Prostate gland (tissue), 2 donors: ENCODE data around the gene DMD. TPM values are rescaled to one million over a fixed set of nuclear protein-coding genes. Genes with fewer than 3 reads are reported as not detected.

Experiments
- DNase-seq: peaks from one replicate; pipeline ENCODE4 v3.0.0-alpha.2; 2019; ENCODE audit warnings: low spot score
- H3K27ac ChIP-seq, 2 donors: fragments of 200-600 bp; sonication (generic); 2 replicates each; pipeline ENCODE4 v1.5.1; 2017 to 2019
- H3K27me3 ChIP-seq: fragments of 200-600 bp; sonication (generic); replicated peaks from 2 replicates; pipeline ENCODE4 v1.5.1; 2019; ENCODE audit not compliant: insufficient read depth
- H3K36me3 ChIP-seq, 2 donors: fragments of 200-600 bp; sonication (generic); 1 replicate in 1 of 2; 2 replicates in 1 of 2; pipeline versions ENCODE4 v1.5.1 to v1.8.1; 2017 to 2019
- H3K4me1 ChIP-seq: fragments of 200-600 bp; sonication (generic); replicated peaks from 2 replicates; pipeline ENCODE4 v1.5.1; 2019
- H3K4me3 ChIP-seq, 2 donors: fragments of 200-600 bp; sonication (generic); 2 replicates each; pipeline ENCODE4 v1.5.1; 2017 to 2019
- H3K9me3 ChIP-seq: fragments of 200-600 bp; sonication (generic); 2 replicates; pipeline ENCODE4 v1.5.1; 2017
- POLR2A ChIP-seq: fragments of 450-650 bp; IDR thresholded peaks from one replicate; pipeline ENCODE4 v1.6.1; 2016; ENCODE audit warnings: antibody characterized with exemption, mild to moderate bottlenecking
- POLR2AphosphoS5 ChIP-seq: sonication (generic); formaldehyde crosslinking; IDR thresholded peaks from one replicate; pipeline ENCODE4 v1.6.1; 2017; ENCODE audit warnings: antibody characterized with exemption
- WGBS: methylation state at CpG from one replicate; pipeline ENCODE4 v1.1.5; 2018; 5-methylcytosine and 5-hydroxymethylcytosine counted together
- intact Hi-C: fragments of 100-400 bp; cut with DNase I; formaldehyde crosslinking; loops from one replicate; pipeline ENCODE4 v1.14.2; 2022
- total RNA-seq, 2 donors: library from RNA; depleted of rRNA; stranded (reverse); fragments of >200 nt; gene quantifications; one replicate each; pipeline ENCODE4 v1.1.0, GENCODE V29; 2016
- TF ChIP-seq, protein P1 (sequence below), 4 experiments: fragments of 200-600 bp in 2 of 4; fragments of 450-650 bp in 2 of 4; sonication (generic) in 2 of 4; IDR thresholded peaks; 1 replicate in 3 of 4; 2 replicates in 1 of 4; pipeline ENCODE4 v1.5.1; 2016 to 2019; ENCODE audit warnings: antibody characterized with exemption in 4 of 4, mild to moderate bottlenecking in 2 of 4, moderate library complexity in 2 of 4

Gene DMD
- total RNA-seq, 2 donors from 2014 or later = 17.6 to 34.8 TPM

DNA sequence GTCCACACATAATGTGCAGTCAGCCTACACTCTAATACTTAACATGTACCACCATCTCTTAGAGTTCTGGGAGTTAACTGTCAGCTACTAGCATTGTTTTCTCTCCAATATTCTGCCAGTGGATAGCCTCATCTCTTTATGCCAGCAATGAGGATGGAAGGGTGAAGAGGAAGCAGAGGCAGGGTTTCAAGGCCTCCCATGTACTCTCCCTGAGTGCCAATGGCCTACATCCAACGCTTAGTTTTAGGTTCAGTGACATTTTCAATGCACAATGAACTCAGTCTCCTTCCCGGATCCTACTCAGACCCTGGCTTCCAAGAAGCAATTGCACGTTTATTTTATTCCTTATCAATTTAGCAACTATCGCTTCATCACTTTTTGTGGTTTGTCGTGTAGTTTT lies 686.1 kb downstream of the DMD start:
- intact Hi-C loops = no loop called here
- H3K4me3 ChIP-seq = no peak overlapping the region
- 73% methylated on average over 5 of the region's 5 CpGs for WGBS
- TF ChIP-seq, protein P1, sequence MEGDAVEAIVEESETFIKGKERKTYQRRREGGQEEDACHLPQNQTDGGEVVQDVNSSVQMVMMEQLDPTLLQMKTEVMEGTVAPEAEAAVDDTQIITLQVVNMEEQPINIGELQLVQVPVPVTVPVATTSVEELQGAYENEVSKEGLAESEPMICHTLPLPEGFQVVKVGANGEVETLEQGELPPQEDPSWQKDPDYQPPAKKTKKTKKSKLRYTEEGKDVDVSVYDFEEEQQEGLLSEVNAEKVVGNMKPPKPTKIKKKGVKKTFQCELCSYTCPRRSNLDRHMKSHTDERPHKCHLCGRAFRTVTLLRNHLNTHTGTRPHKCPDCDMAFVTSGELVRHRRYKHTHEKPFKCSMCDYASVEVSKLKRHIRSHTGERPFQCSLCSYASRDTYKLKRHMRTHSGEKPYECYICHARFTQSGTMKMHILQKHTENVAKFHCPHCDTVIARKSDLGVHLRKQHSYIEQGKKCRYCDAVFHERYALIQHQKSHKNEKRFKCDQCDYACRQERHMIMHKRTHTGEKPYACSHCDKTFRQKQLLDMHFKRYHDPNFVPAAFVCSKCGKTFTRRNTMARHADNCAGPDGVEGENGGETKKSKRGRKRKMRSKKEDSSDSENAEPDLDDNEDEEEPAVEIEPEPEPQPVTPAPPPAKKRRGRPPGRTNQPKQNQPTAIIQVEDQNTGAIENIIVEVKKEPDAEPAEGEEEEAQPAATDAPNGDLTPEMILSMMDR (IDR thresholded peaks at IDR 0.05) = no peak
- TF ChIP-seq POLR2A = no peak
- TF ChIP-seq POLR2AphosphoS5 = no peak
- no peaks in the 10 kb centered on the region for H3K4me1 ChIP-seq
- no peaks in the 10 kb centered on the region for H3K9me3 ChIP-seq
- H3K36me3 ChIP-seq = no peaks in the 10 kb centered on the region
- no peaks in the 10 kb centered on the region for H3K27me3 ChIP-seq
- no peak for DNase-seq
- H3K27ac ChIP-seq = no peak overlapping the region

DNA sequence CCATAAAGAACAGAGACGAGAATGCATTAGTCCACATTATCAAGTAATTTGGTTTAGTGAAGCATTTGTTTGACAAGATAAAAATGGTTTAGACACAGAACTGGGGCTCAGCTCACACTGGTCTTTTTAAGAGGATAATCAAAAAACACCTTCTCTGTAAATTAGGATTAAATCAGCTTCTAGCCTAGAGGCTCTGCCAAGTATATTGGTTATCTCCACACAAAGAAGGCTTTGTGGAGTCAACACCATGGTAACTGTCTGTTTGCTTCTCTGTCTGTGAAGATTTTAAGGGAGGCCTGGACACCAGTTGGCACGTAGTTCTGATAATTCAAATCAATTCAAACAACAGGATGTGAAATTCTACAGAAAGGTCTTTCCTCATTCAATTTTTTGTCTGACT lies 687.0 kb downstream of the DMD start:
- intact Hi-C loops = no loop called here
- TF ChIP-seq, protein P1 (IDR thresholded peaks at IDR 0.05) = no peak
- no peak for TF ChIP-seq POLR2A
- TF ChIP-seq POLR2AphosphoS5 = no peak
- no peak overlapping the region for H3K4me3 ChIP-seq
- H3K27ac ChIP-seq = no peak overlapping the region
- H3K4me1 ChIP-seq = no peaks in the 10 kb centered on the region
- no peaks in the 10 kb centered on the region for H3K36me3 ChIP-seq
- no peaks in the 10 kb centered on the region for H3K9me3 ChIP-seq
- no peaks in the 10 kb centered on the region for H3K27me3 ChIP-seq
- WGBS = 41% methylated on average over 2 of the region's 2 CpGs
- no peak for DNase-seq

DNA sequence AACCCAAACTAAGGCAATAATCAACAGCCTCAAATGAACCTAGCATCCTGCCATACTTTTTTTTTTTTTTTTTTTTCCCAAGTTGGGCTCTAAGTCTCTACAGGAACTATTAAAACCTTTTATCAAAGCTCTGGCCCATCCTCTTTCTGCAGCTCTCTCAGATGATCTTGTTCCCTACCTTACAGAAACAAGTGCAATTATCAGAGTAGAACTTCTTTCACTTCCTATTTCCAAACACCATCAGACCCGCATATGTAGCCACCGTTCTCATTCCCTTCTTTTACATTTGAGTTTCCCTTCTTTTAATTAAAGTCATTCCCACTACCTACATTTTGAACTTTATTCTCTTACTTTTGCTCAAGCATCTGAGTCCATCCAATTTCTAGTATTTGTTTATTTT lies 690.6 kb downstream of the DMD start:
- intact Hi-C loops = no loop called here
- Histone ChIP-seq H3K9me3 (no peaks in the 10 kb centered on the region), H3K27me3 (no peaks in the 10 kb centered on the region), H3K36me3 (no peaks in the 10 kb centered on the region), H3K27ac (no peak overlapping the region), H3K4me3 (no peak overlapping the region), H3K4me1 (no peaks in the 10 kb centered on the region)
- TF ChIP-seq, protein P1 (IDR thresholded peaks at IDR 0.05) = no peak
- no peak for TF ChIP-seq POLR2AphosphoS5
- TF ChIP-seq POLR2A = no peak
- WGBS = 100% methylated on average over 2 of the region's 2 CpGs
- DNase-seq = no peak

GRCh38 chrX:32514986-32515385 lies 696.4 kb downstream of the DMD start:
- no peaks in the 10 kb centered on the region for H3K27me3 ChIP-seq
- no peak overlapping the region for H3K4me3 ChIP-seq
- no peaks in the 10 kb centered on the region for H3K9me3 ChIP-seq
- TF ChIP-seq POLR2AphosphoS5 (no peak), POLR2A (no peak)
- TF ChIP-seq, protein P1 (IDR thresholded peaks at IDR 0.05) = no peak
- WGBS = 72% methylated on average over 5 of the region's 5 CpGs
- H3K36me3 ChIP-seq = no peaks in the 10 kb centered on the region
- no peaks in the 10 kb centered on the region for H3K4me1 ChIP-seq
- DNase-seq = no peak
- intact Hi-C loops = no loop called here
- no peak overlapping the region for H3K27ac ChIP-seq

DNA sequence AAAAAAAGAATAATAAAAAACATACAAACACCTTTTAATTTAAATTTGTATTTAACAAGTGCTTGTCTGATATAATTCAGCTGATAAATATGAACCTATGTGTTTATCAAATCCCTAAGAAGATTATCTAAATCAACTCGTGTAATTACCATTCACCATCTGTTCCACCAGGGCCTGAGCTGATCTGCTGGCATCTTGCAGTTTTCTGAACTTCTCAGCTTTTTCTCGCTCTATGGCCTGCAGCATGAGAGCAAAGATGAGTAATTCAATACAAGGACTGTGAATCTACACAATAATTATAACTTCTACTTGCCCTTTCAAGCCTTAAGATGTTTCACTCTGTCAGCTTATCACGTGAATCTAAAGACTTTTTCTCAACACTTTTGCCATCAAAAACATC lies 709.7 kb downstream of the DMD start:
- TF ChIP-seq, protein P1 (IDR thresholded peaks at IDR 0.05) = no peak
- TF ChIP-seq POLR2AphosphoS5 (no peak), POLR2A (no peak)
- DNase-seq = no peak
- 70% methylated on average over 3 of the region's 3 CpGs for WGBS
- intact Hi-C loops = no loop called here
- Histone ChIP-seq H3K4me1 (no peaks in the 10 kb centered on the region), H3K36me3 (no peaks in the 10 kb centered on the region), H3K27ac (no peak overlapping the region), H3K27me3 (no peaks in the 10 kb centered on the region), H3K4me3 (no peak overlapping the region), H3K9me3 (no peaks in the 10 kb centered on the region)
